HL-60 (cell line): ENCODE data around the gene HPS3.
"Not testable (repeated sequence)": the region's sequence is repeated elsewhere in the genome, so short reads cannot be mapped to it uniquely, and the experiment has no call there.

ENCODE experiments used
- DNase-seq, 2 experiments: peaks; one replicate each; pipeline ENCODE4 v3.0.0-alpha.2; 2010 to 2020; ENCODE audit warnings: low read depth in 1 of 2, low spot score in 1 of 2
- H3K27ac ChIP-seq: fragments of 250-450 bp; sonication (Bioruptor Pico); replicated peaks from 2 replicates; pipeline ENCODE4 v1.5.1; 2020; ENCODE audit warnings: mild to moderate bottlenecking, moderate library complexity
- H3K27me3 ChIP-seq: fragments of 250-450 bp; sonication (Bioruptor Pico); 2 replicates; pipeline ENCODE4 v1.5.1; 2021; ENCODE audit warnings: mild to moderate bottlenecking, moderate library complexity; ENCODE audit not compliant: insufficient read depth, poor library complexity, severe bottlenecking
- H3K4me3 ChIP-seq: replicated peaks from 2 replicates; pipeline ENCODE4 v1.5.1; 2011; ENCODE audit warnings: mild to moderate bottlenecking, control low read depth, low read length; ENCODE audit not compliant: insufficient read depth
- CTCF ChIP-seq: IDR thresholded peaks from one replicate; pipeline ENCODE4 v1.5.1; 2011; ENCODE audit warnings: low read length, control low read depth, inconsistent platforms; ENCODE audit not compliant: insufficient read depth
- GABPA ChIP-seq: IDR thresholded peaks from 2 replicates; pipeline ENCODE4 v1.6.1; 2012; ENCODE audit warnings: low read depth
- POLR2AphosphoS5 ChIP-seq: IDR thresholded peaks from 2 replicates; pipeline ENCODE4 v1.6.1; 2012; ENCODE audit warnings: low read depth
- REST ChIP-seq: IDR thresholded peaks from 2 replicates; pipeline ENCODE4 v1.6.1; 2012; ENCODE audit warnings: low read depth; ENCODE audit not compliant: insufficient replicate concordance
- SPI1 ChIP-seq: IDR thresholded peaks from 2 replicates; pipeline ENCODE4 v1.6.1; 2012; ENCODE audit warnings: low read depth, mild to moderate bottlenecking, borderline replicate concordance

Gene HPS3

GRCh38 chr3:149215515-149215914 lies 86.1 kb downstream of the HPS3 start:
- Histone ChIP-seq H3K4me3 (no peak overlapping the region), H3K27me3 (no peaks in the 10 kb centered on the region), H3K27ac (no peak overlapping the region)
- no peak for DNase-seq
- no peak for TF ChIP-seq GABPA
- TF ChIP-seq CTCF: no peak
- TF ChIP-seq REST: no peak

- H3K4me3 ChIP-seq: no peak overlapping the region
- no peak overlapping the region for H3K27ac ChIP-seq
- H3K27me3 ChIP-seq: no peaks in the 10 kb centered on the region
- DNase-seq: no peak
- TF ChIP-seq POLR2AphosphoS5: no peak
- no peak for TF ChIP-seq CTCF
- TF ChIP-seq GABPA: no peak
- no peak for TF ChIP-seq REST
- no peak for TF ChIP-seq SPI1
These were observed 86.9 kb downstream of the HPS3 start for GRCh38 chr3:149216193-149216869.

- Histone ChIP-seq H3K27me3 (no peaks in the 10 kb centered on the region), H3K4me3 (no peak overlapping the region), H3K27ac (no peak overlapping the region)
- no peak for DNase-seq
- TF ChIP-seq REST (no peak), GABPA (no peak), CTCF (no peak), POLR2AphosphoS5 (no peak), SPI1 (no peak)
These were observed 87.9 kb downstream of the HPS3 start for GRCh38 chr3:149217347-149217746.

GRCh38 chr3:149219380-149220121 lies 90.1 kb downstream of the HPS3 start:
- not testable (repeated sequence) for H3K27me3 ChIP-seq, H3K27ac ChIP-seq, H3K4me3 ChIP-seq, DNase-seq
